ENCODE results near the gene FAM171A1.

Gene FAM171A1

GRCh38 chr10:15182540-15183207 is 188.4 kb downstream of the FAM171A1 start:
- no peak overlapping the region for H3K9ac ChIP-seq (ENCODE audit: low read depth, low read length, poor library complexity, severe bottlenecking)
- H3F3A ChIP-seq (ENCODE audit: low read depth) = no peaks in the 10 kb centered on the region
- no peaks in the 10 kb centered on the region for H3K79me2 ChIP-seq (ENCODE audit: insufficient read depth, low read length)
- H3K4me1 ChIP-seq (ENCODE audit: insufficient read depth, low read length, poor library complexity, severe bottlenecking) = no peaks in the 10 kb centered on the region
- TF ChIP-seq EZH2phosphoT487 (IDR thresholded peaks at IDR 0.05; ENCODE audit: borderline replicate concordance) (no peak), CTCF (conservative IDR thresholded peaks at IDR 0.05; ENCODE audit: low read length) (no peak)
- no peak overlapping the region for H3K4me2 ChIP-seq (ENCODE audit: low read depth, low read length, poor library complexity, severe bottlenecking)
- no peaks in the 10 kb centered on the region for H3K9me2 ChIP-seq (replicated peaks; ENCODE audit: low read depth, low read length)
- no peaks in the 10 kb centered on the region for H4K20me1 ChIP-seq (ENCODE audit: insufficient read depth, low read length, poor library complexity, severe bottlenecking)
- no peaks in the 10 kb centered on the region for H3K27me3 ChIP-seq (ENCODE audit: insufficient read depth, low read length, poor library complexity, severe bottlenecking)
- no peak overlapping the region for H2AFZ ChIP-seq (ENCODE audit: low read length)
- H3K9me3 ChIP-seq (ENCODE audit: insufficient read depth, low read depth, low read length) = no peaks in the 10 kb centered on the region
- H3K36me3 ChIP-seq (ENCODE audit: insufficient read depth, low read length) = no peaks in the 10 kb centered on the region
- H3K4me3 ChIP-seq (ENCODE audit: low read length, poor library complexity, severe bottlenecking) = no peak overlapping the region

GRCh38 chr10:15181576-15182156 is 189.4 kb downstream of the FAM171A1 start:
- H4K20me1 ChIP-seq (ENCODE audit: insufficient read depth, low read length, poor library complexity, severe bottlenecking) = no peaks in the 10 kb centered on the region
- no peaks in the 10 kb centered on the region for H3K27me3 ChIP-seq (ENCODE audit: insufficient read depth, low read length, poor library complexity, severe bottlenecking)
- H3K36me3 ChIP-seq (ENCODE audit: insufficient read depth, low read length) = no peaks in the 10 kb centered on the region
- H3K9ac ChIP-seq (ENCODE audit: low read depth, low read length, poor library complexity, severe bottlenecking) = no peak overlapping the region
- TF ChIP-seq EZH2phosphoT487 (IDR thresholded peaks at IDR 0.05; ENCODE audit: borderline replicate concordance) (no peak), CTCF (conservative IDR thresholded peaks at IDR 0.05; ENCODE audit: low read length) (no peak)
- no peaks in the 10 kb centered on the region for H3K9me2 ChIP-seq (replicated peaks; ENCODE audit: low read depth, low read length)
- H3K4me2 ChIP-seq (ENCODE audit: low read depth, low read length, poor library complexity, severe bottlenecking) = no peak overlapping the region
- no peaks in the 10 kb centered on the region for H3K9me3 ChIP-seq (ENCODE audit: insufficient read depth, low read depth, low read length)
- no peak overlapping the region for H2AFZ ChIP-seq (ENCODE audit: low read length)
- H3K4me1 ChIP-seq (ENCODE audit: insufficient read depth, low read length, poor library complexity, severe bottlenecking) = no peaks in the 10 kb centered on the region
- H3K79me2 ChIP-seq (ENCODE audit: insufficient read depth, low read length) = no peaks in the 10 kb centered on the region
- no peaks in the 10 kb centered on the region for H3F3A ChIP-seq (ENCODE audit: low read depth)
- H3K4me3 ChIP-seq (ENCODE audit: low read length, poor library complexity, severe bottlenecking) = no peak overlapping the region

- Histone ChIP-seq H3K4me1 (ENCODE audit: insufficient read depth, low read length, poor library complexity, severe bottlenecking) (no peaks in the 10 kb centered on the region), H3K4me3 (ENCODE audit: low read length, poor library complexity, severe bottlenecking) (no peak overlapping the region), H3K9me2 (replicated peaks; ENCODE audit: low read depth, low read length) (no peaks in the 10 kb centered on the region), H3K9ac (ENCODE audit: low read depth, low read length, poor library complexity, severe bottlenecking) (no peak overlapping the region), H2AFZ (ENCODE audit: low read length) (no peak overlapping the region), H3K27me3 (ENCODE audit: insufficient read depth, low read length, poor library complexity, severe bottlenecking) (no peaks in the 10 kb centered on the region), H3K9me3 (ENCODE audit: insufficient read depth, low read depth, low read length) (no peaks in the 10 kb centered on the region), H3K36me3 (ENCODE audit: insufficient read depth, low read length) (no peaks in the 10 kb centered on the region), H3F3A (ENCODE audit: low read depth) (no peaks in the 10 kb centered on the region), H3K79me2 (ENCODE audit: insufficient read depth, low read length) (no peaks in the 10 kb centered on the region), H4K20me1 (ENCODE audit: insufficient read depth, low read length, poor library complexity, severe bottlenecking) (no peaks in the 10 kb centered on the region), H3K4me2 (ENCODE audit: low read depth, low read length, poor library complexity, severe bottlenecking) (no peak overlapping the region)
- TF ChIP-seq CTCF (conservative IDR thresholded peaks at IDR 0.05; ENCODE audit: low read length) = no peak
- TF ChIP-seq EZH2phosphoT487 (IDR thresholded peaks at IDR 0.05; ENCODE audit: borderline replicate concordance) = no peak
These were observed 190.4 kb downstream of the FAM171A1 start for GRCh38 chr10:15180736-15181135.
